ENCODE results near the gene TRNT1. TPM values are rescaled to one million over a fixed set of nuclear protein-coding genes. Genes with fewer than 3 reads are reported as not detected.

The TRNT1 gene
- total RNA-seq, 4 donors from 2014 or later: 19.2 to 41.5 (median 28.2) TPM

DNA sequence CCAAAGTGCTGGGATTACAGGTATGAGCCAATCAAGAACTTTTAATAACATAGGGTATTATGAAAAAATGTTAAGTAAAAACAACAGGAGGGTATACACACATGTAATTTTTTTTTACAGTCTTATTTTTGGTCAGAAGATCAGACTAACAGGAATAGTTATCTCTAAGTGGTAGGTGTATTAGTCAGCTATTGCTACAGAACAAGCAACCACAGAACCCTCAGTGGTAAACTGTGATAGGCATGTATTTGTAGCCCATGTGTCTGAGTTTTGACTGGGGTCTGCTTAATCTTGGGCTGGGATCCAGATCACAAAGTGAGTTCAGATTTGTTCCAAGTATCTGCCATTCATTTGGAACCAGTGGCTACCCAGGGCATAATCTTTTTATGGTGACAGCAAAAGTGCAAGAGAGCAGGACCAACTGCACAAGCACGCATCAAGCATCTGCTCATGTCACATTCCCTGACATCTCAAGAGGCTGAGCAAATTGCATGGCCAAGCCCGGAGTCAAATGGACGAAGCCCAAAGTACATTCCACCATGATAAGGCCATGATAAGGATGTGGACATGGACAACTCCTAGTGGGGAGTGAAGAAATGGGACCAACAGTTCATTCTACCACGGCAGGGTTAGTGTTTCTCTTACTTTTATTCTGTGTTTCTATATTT lies 13.6 kb upstream of the TRNT1 start:
- 75 to 78% methylated on average over 4 of the region's 4 CpGs for WGBS, 2 donors
- TF ChIP-seq, protein P1, sequence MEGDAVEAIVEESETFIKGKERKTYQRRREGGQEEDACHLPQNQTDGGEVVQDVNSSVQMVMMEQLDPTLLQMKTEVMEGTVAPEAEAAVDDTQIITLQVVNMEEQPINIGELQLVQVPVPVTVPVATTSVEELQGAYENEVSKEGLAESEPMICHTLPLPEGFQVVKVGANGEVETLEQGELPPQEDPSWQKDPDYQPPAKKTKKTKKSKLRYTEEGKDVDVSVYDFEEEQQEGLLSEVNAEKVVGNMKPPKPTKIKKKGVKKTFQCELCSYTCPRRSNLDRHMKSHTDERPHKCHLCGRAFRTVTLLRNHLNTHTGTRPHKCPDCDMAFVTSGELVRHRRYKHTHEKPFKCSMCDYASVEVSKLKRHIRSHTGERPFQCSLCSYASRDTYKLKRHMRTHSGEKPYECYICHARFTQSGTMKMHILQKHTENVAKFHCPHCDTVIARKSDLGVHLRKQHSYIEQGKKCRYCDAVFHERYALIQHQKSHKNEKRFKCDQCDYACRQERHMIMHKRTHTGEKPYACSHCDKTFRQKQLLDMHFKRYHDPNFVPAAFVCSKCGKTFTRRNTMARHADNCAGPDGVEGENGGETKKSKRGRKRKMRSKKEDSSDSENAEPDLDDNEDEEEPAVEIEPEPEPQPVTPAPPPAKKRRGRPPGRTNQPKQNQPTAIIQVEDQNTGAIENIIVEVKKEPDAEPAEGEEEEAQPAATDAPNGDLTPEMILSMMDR (IDR thresholded peaks at IDR 0.05): no peak
- TF ChIP-seq POLR2A (IDR thresholded peaks at IDR 0.05): no peak

DNA sequence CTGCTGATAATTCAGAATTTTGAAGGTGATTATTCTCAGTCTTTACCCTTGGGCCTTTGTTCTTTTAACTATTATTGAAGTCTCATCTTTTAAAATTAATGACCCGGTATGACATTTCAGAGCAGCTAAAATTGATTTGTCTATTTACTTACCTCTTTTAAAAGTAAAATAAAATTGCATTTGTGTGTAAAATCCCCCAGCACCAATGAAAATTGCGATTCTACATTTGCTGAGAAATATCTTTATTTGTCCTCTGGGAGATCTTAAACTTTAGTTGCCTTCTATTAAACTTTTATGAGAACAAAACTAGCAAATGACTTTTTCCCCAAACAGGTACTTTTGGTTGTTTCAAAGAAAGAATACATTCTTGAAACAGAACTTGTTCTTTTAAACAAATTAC lies 9.1 kb upstream of the TRNT1 start:
- H3K4me3 ChIP-seq (replicated peaks in 1 of 3): no peak overlapping the region
- H3K27me3 ChIP-seq: no peaks in the 10 kb centered on the region
- no peaks in the 10 kb centered on the region for H3K9me3 ChIP-seq
- H3K27ac ChIP-seq: no peak overlapping the region
- no peak for DNase-seq
- whole genome bisulfite sequencing, 2 donors: 89 to 93% methylated on average over 2 of the region's 2 CpGs
- no peaks in the 10 kb centered on the region for H3K36me3 ChIP-seq
- TF ChIP-seq POLR2A (IDR thresholded peaks at IDR 0.05): no peak
- TF ChIP-seq, protein P1 (IDR thresholded peaks at IDR 0.05): no peak
- H3K4me1 ChIP-seq: no peaks in the 10 kb centered on the region
- intact Hi-C loops (cut with DNase I): no loop called here

More for the DNA sequence above, 13.6 kb upstream of the TRNT1 start:
- intact Hi-C loops (cut with DNase I): no loop called here
- no peak for DNase-seq
- Histone ChIP-seq H3K36me3 (no peaks in the 10 kb centered on the region), H3K27me3 (no peaks in the 10 kb centered on the region), H3K27ac (no peak overlapping the region), H3K4me1 (no peaks in the 10 kb centered on the region), H3K9me3 (no peaks in the 10 kb centered on the region), H3K4me3 (replicated peaks in 1 of 3) (no peak overlapping the region)

DNA sequence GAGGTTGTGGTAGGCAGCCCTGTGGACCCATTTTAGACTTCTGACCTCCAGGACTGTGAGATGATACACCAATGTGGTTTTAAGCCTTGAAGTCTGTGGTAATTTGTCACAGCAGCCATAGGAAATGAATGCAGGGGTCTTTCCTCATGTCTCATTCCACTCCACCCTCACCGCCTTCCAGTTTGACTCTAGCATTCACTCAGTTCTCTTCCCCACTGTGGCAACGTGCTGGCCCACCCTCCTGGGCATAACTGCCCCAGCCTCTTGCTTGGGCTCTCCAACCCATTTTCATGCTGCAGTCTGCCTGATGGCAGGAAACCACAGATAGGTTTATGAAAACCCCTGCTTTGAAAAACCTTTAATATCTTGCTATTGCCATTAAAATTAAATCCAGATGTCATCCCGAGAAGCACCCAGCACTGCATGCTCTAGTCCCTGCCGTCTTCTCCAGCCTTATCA lies 7.3 kb upstream of the TRNT1 start:
- Histone ChIP-seq H3K4me1 (no peaks in the 10 kb centered on the region), H3K27me3 (no peaks in the 10 kb centered on the region), H3K9me3 (no peaks in the 10 kb centered on the region), H3K36me3 (no peaks in the 10 kb centered on the region), H3K4me3 (replicated peaks in 1 of 3) (no peak overlapping the region), H3K27ac (no peak overlapping the region)
- no peak for TF ChIP-seq POLR2A (IDR thresholded peaks at IDR 0.05)
- TF ChIP-seq, protein P1 (IDR thresholded peaks at IDR 0.05): no peak
- DNase-seq: no peak
- WGBS, 2 donors: 69 to 80% methylated on average over 4 of the region's 4 CpGs
- intact Hi-C loops (cut with DNase I): no loop called here

DNA sequence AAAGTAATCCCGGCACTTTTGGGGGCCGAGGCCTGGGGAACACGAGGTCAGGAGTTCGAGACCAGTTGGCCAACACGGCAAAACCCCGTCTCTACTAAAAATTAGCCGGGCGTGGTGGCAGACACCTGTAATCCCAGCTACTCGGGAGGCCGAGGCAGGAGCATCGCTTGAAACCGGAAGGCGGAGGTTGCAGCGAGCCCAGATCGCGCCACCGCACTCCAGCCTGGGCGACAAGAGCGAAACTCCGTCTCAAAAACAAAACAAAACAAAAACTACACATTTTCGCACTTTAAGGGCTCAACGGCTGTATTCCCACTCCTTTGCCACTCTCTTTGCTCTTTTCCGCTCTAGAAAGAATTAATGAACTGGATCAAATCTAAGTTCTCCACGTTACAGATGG lies 763 bp upstream of the TRNT1 start:
- TF ChIP-seq, protein P1 (IDR thresholded peaks at IDR 0.05): no peak
- no peak for TF ChIP-seq POLR2A (IDR thresholded peaks at IDR 0.05)
- H3K9me3 ChIP-seq: no peaks in the 10 kb centered on the region
- peak overlapping the region; percentile 65 to 84 (median 79) for H3K27ac ChIP-seq
- peak overlapping the region in 2 of 3 donors; percentile 29 to 87 for H3K4me3 ChIP-seq (replicated peaks in 1 of 3)
- 86 to 87% methylated on average over 24 of the region's 24 CpGs for WGBS, 2 donors
- intact Hi-C loops (cut with DNase I): no loop called here
- peak in 1 of 2 donors; percentile 17 for DNase-seq
- H3K36me3 ChIP-seq: peaks cover 0 to 13% of the 10 kb centered on the region in 2 donors
- peaks cover 12% of the 10 kb centered on the region in 2 donors for H3K4me1 ChIP-seq
- no peaks in the 10 kb centered on the region for H3K27me3 ChIP-seq

DNA sequence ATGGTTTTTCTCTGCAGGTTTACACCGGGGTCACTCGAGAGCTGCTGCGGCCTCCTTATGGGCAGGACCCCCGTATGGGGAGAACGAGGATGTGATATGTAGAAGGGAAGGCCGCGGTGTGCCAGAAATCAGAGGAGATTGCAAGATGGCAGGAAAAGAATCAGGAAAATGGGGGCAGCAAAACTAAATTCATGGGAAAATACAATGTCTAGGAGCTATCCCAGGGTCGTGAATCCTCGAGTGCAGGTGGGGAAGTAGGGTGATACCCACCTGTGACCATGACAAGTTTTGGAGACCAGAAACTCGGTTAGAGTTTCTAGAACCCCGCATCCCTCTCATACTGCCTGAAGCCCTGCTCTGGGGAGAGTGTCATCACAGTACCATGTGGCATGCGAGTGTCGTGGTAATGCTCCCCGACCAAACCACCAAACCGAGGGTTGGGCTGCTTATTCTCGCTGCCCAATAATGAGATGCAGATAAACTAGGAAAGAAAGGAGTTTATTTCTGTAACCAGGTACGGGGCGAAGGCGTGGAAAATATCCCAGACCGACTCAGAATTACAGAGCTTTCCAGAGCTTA lies 781 bp downstream of the TRNT1 start:
- Histone ChIP-seq H3K4me1 (peaks cover 12% of the 10 kb centered on the region in 2 donors), H3K27ac (peak overlapping the region in 1 of 3 donors; percentile 76), H3K27me3 (no peaks in the 10 kb centered on the region), H3K9me3 (no peaks in the 10 kb centered on the region), H3K36me3 (peaks cover 0 to 13% of the 10 kb centered on the region in 2 donors), H3K4me3 (replicated peaks in 1 of 3) (peak overlapping the region; percentile 73 to 87 (median 76))
- intact Hi-C loops (cut with DNase I): no loop called here
- DNase-seq: no peak
- TF ChIP-seq, protein P1 (IDR thresholded peaks at IDR 0.05): no peak
- TF ChIP-seq POLR2A (IDR thresholded peaks at IDR 0.05): no peak
- whole genome bisulfite sequencing, 2 donors: 41 to 42% methylated on average over 20 of the region's 20 CpGs
